Measurements from ENCODE around the gene CACNA2D2. TPM values are rescaled to one million over a fixed set of nuclear protein-coding genes. Genes with fewer than 3 reads are reported as not detected.
A peak's percentile ranks its signal among the peaks of the same experiment; 100 is the strongest.

Gene CACNA2D2
- polyA plus RNA-seq, 1 of the 3 experiments (the other 2 are of a cell fraction): 1.1 TPM

DNA sequence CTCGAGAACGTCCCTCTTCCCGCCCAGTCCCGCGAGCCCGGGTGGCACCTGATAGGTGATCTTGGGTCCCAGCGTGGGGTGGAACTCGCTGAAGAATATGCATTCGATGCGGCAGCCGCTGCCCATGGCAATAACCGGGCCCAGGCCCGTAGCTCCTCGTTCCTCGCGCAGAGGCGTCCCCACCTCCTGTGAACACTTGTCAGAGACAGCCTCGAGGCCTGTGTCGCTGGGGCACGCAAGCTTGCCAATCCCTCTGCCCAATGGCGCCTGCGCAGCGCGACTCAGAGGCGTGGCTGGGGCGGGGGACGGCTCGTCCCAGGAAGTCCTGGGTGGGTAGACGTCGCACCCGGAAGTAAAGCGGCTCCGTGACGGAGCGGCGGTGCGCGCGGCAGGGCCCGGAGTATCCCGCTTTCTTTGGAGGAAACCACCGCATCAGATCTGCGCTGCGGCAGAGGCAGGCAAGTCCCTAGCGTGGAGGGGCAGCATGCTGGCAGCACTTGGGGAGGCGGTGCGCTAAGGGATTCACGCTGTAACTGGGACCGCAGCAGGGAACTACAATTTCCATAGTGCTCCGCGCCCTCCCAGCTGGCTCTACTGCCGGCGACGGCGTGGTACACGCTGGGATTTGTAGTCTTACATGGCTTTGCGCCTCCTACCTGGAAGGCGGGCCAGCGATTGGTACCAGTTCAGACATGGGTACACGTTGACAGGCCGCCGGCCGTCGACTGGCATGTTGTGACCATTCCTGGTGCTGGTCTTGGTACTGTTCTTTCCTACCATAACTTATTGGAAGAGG lies 152.7 kb downstream of the CACNA2D2 start, which contains the start of the genes CYB561D2 and NPRL2:
Gene CYB561D2, plus strand, starts transcription at position 336 of the 796 bp plus-strand sequence. CDS start 572 bp downstream, outside the sequence.
Gene NPRL2, minus strand, starts transcription at position 249 of the 796 bp plus-strand sequence. Its CDS starts 123 bp downstream, at position 126.
- Histone ChIP-seq H3K9me2 (no peaks in the 10 kb centered on the region), H3K4me1 (ENCODE audit: control insufficient read depth in 1 of 2, insufficient read depth in 2 of 2, low read depth in 1 of 2, low read length in 1 of 2) (peaks cover 11 to 59% of the 10 kb centered on the region in 2 experiments; a peak in 2 of 4 replicates), H3K27ac (ENCODE audit: low read depth in 2 of 2, low read length in 1 of 2) (peak within 1 kb of the TSS; percentile 83 to 98), H3K4me3 (ENCODE audit: low read depth in 2 of 2, low read length in 1 of 2) (peak within 1 kb of the TSS; percentile 76 to 94), H3K9me3 (no peaks in the 10 kb centered on the region), H3K27me3 (ENCODE audit: insufficient read depth) (no peaks in the 10 kb centered on the region), H3K36me3 (replicated peaks in 1 of 2; ENCODE audit: control insufficient read depth in 1 of 2, insufficient read depth in 2 of 2, low read length in 1 of 2) (peaks cover 8 to 44% of the 10 kb centered on the region in 2 experiments), H2AFZ (ENCODE audit: low read depth) (peak within 1 kb of the TSS; percentile 82), H4K20me1 (ENCODE audit: insufficient read depth) (peaks cover 30% of the 10 kb centered on the region), H3K4me2 (peak within 1 kb of the TSS; percentile 98), H3F3A (replicated peaks; ENCODE audit: insufficient read depth) (peaks cover 11% of the 10 kb centered on the region), H3K79me2 (ENCODE audit: insufficient read depth) (peaks cover 61% of the 10 kb centered on the region), H3K9ac (peak within 1 kb of the TSS; percentile 74)
- WGBS (ENCODE audit: low lambda C conversion rate): 0% methylated on average over 35 of the region's 64 CpGs
- DNase-seq: peak; percentile 97
- TF ChIP-seq, protein P1, sequence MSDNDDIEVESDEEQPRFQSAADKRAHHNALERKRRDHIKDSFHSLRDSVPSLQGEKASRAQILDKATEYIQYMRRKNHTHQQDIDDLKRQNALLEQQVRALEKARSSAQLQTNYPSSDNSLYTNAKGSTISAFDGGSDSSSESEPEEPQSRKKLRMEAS (IDR thresholded peaks at IDR 0.05; ENCODE audit: low read depth): peak; percentile 97
- TF ChIP-seq CHD2 (IDR thresholded peaks at IDR 0.05; ENCODE audit: low read length, partially characterized antibody) (peak; percentile 95), NRF1 (IDR thresholded peaks at IDR 0.05; ENCODE audit: low read depth, low read length) (peak; percentile 88), MXI1 (IDR thresholded peaks at IDR 0.05; ENCODE audit: low read depth, low read length) (peak; percentile 78), ELF1 (IDR thresholded peaks at IDR 0.05) (peak; percentile 95), NFIC (IDR thresholded peaks at IDR 0.05; ENCODE audit: borderline replicate concordance) (no peak), RCOR1 (IDR thresholded peaks at IDR 0.05; ENCODE audit: low read length) (0 out of 2 replicates have a peak, but pooled peaks have one; percentile 22), MEF2A (IDR thresholded peaks at IDR 0.05; ENCODE audit: borderline replicate concordance, low read depth) (no peak), SIN3A (IDR thresholded peaks at IDR 0.05; ENCODE audit: borderline replicate concordance, low read depth, low read length) (peak; percentile 77; the same call in 1 of the 2 replicates), FOXJ3 (CRISPR knock-in tag; IDR thresholded peaks at IDR 0.05) (peak; percentile 23), GABPA (IDR thresholded peaks at IDR 0.05; ENCODE audit: low read depth) (peak; percentile 86), POLR2AphosphoS5 (IDR thresholded peaks at IDR 0.05; ENCODE audit: low read depth, low read length) (peak; percentile 72), JUND (IDR thresholded peaks at IDR 0.05) (no peak)
- TF ChIP-seq, protein P2, sequence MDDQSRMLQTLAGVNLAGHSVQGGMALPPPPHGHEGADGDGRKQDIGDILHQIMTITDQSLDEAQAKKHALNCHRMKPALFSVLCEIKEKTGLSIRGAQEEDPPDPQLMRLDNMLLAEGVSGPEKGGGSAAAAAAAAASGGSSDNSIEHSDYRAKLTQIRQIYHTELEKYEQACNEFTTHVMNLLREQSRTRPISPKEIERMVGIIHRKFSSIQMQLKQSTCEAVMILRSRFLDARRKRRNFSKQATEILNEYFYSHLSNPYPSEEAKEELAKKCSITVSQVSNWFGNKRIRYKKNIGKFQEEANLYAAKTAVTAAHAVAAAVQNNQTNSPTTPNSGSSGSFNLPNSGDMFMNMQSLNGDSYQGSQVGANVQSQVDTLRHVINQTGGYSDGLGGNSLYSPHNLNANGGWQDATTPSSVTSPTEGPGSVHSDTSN (IDR thresholded peaks at IDR 0.05): no peak
- TF ChIP-seq, protein P3, sequence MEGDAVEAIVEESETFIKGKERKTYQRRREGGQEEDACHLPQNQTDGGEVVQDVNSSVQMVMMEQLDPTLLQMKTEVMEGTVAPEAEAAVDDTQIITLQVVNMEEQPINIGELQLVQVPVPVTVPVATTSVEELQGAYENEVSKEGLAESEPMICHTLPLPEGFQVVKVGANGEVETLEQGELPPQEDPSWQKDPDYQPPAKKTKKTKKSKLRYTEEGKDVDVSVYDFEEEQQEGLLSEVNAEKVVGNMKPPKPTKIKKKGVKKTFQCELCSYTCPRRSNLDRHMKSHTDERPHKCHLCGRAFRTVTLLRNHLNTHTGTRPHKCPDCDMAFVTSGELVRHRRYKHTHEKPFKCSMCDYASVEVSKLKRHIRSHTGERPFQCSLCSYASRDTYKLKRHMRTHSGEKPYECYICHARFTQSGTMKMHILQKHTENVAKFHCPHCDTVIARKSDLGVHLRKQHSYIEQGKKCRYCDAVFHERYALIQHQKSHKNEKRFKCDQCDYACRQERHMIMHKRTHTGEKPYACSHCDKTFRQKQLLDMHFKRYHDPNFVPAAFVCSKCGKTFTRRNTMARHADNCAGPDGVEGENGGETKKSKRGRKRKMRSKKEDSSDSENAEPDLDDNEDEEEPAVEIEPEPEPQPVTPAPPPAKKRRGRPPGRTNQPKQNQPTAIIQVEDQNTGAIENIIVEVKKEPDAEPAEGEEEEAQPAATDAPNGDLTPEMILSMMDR (IDR thresholded peaks at IDR 0.05): no peak
- ChIA-PET POLR2A (interaction anchor here (0.7 to 3.6 kb wide), 21 partner anchors 9 to 261 kb away, joined by 3 to 31 read pairs (median 6); partner anchors contain the start of genes CISH, HEMK1, TMEM115 and TUSC2), CTCF (interaction anchor here (1.1 to 6.0 kb wide), 10 partner anchors 9 to 265 kb away, joined by 3 to 45 read pairs (median 28); partner anchors contain the start of gene RASSF1)

All from SK-N-SH (cell line).